Neural cell (in vitro differentiated cells): ENCODE results near the gene CWF19L2.

ENCODE experiments used
- EP300 ChIP-seq: fragments of 450-650 bp; conservative IDR thresholded peaks from 2 replicates; pipeline ENCODE4 v1.6.1; 2014; ENCODE audit warnings: antibody characterized with exemption, mild to moderate bottlenecking, moderate library complexity; ENCODE audit not compliant: poor library complexity, severe bottlenecking
- EZH2 ChIP-seq: fragments of 200-600, 300-800 bp; shearing (Covaris generic), sonication (generic); IDR thresholded peaks from 2 replicates; pipeline ENCODE4 v1.6.1; 2014; ENCODE audit warnings: antibody characterized with exemption, low read length, borderline replicate concordance, mild to moderate bottlenecking; ENCODE audit not compliant: insufficient read depth, poor library complexity, severe bottlenecking
- MXI1 ChIP-seq: fragments of 450-650 bp; conservative IDR thresholded peaks from 2 replicates; pipeline ENCODE4 v1.6.1; 2014; ENCODE audit warnings: antibody characterized with exemption, mild to moderate bottlenecking; ENCODE audit not compliant: poor library complexity, severe bottlenecking
- POLR2AphosphoS5 ChIP-seq: IDR thresholded peaks from 2 replicates; pipeline ENCODE4 v1.6.1; 2012
- SMC3 ChIP-seq: fragments of 450-650 bp; conservative IDR thresholded peaks from 2 replicates; pipeline ENCODE4 v1.6.1; 2014; ENCODE audit warnings: antibody characterized with exemption, mild to moderate bottlenecking, moderate library complexity; ENCODE audit not compliant: poor library complexity
- TAF1 ChIP-seq: IDR thresholded peaks from 2 replicates; pipeline ENCODE4 v1.6.1; 2012; ENCODE audit warnings: low read depth
- TF ChIP-seq, protein P1 (sequence below): fragments of 450-650 bp; IDR thresholded peaks from 2 replicates; pipeline ENCODE4 v1.5.1; 2014; ENCODE audit warnings: antibody characterized with exemption, mild to moderate bottlenecking, moderate library complexity; ENCODE audit not compliant: poor library complexity, severe bottlenecking
- TF ChIP-seq, protein P2 (sequence below): IDR thresholded peaks from 2 replicates; pipeline ENCODE4 v1.6.1; 2012; ENCODE audit warnings: borderline replicate concordance

DNA sequence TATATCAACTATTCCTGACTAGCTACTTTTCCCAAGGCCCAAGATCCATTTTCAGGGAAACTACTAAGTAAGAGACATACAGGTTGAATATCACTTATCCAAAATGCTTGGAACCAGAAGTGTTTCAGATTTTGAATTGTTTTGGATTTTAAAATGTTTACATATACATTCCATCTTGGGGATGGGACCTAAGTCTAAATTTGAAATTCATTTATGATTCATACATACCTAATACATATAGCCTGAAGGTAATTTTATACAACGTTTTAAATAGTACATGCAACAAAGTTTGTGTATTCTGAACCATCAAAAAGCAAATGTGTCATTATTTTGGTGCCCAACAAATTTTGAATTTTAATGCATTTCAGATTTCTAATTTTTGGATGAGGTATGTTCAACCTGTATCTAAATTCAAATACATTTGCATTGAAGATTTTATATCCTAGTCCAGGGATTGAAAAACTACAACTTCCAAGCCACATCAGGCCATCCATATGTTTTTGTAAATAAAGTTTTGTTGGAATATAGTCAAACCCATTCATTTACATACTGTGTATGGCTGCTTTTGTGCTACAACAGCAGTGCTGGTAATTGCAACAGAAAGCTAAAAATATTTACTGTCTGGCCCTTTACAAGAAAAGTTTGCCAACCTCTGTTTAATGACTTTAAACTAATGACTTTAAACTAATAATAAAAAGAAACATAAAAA lies 73.3 kb downstream of the CWF19L2 start:
- TF ChIP-seq, protein P1, sequence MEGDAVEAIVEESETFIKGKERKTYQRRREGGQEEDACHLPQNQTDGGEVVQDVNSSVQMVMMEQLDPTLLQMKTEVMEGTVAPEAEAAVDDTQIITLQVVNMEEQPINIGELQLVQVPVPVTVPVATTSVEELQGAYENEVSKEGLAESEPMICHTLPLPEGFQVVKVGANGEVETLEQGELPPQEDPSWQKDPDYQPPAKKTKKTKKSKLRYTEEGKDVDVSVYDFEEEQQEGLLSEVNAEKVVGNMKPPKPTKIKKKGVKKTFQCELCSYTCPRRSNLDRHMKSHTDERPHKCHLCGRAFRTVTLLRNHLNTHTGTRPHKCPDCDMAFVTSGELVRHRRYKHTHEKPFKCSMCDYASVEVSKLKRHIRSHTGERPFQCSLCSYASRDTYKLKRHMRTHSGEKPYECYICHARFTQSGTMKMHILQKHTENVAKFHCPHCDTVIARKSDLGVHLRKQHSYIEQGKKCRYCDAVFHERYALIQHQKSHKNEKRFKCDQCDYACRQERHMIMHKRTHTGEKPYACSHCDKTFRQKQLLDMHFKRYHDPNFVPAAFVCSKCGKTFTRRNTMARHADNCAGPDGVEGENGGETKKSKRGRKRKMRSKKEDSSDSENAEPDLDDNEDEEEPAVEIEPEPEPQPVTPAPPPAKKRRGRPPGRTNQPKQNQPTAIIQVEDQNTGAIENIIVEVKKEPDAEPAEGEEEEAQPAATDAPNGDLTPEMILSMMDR: no peak
- TF ChIP-seq EP300 (no peak), POLR2AphosphoS5 (no peak), TAF1 (no peak), EZH2 (no peak), MXI1 (no peak), SMC3 (no peak)
- TF ChIP-seq, protein P2, sequence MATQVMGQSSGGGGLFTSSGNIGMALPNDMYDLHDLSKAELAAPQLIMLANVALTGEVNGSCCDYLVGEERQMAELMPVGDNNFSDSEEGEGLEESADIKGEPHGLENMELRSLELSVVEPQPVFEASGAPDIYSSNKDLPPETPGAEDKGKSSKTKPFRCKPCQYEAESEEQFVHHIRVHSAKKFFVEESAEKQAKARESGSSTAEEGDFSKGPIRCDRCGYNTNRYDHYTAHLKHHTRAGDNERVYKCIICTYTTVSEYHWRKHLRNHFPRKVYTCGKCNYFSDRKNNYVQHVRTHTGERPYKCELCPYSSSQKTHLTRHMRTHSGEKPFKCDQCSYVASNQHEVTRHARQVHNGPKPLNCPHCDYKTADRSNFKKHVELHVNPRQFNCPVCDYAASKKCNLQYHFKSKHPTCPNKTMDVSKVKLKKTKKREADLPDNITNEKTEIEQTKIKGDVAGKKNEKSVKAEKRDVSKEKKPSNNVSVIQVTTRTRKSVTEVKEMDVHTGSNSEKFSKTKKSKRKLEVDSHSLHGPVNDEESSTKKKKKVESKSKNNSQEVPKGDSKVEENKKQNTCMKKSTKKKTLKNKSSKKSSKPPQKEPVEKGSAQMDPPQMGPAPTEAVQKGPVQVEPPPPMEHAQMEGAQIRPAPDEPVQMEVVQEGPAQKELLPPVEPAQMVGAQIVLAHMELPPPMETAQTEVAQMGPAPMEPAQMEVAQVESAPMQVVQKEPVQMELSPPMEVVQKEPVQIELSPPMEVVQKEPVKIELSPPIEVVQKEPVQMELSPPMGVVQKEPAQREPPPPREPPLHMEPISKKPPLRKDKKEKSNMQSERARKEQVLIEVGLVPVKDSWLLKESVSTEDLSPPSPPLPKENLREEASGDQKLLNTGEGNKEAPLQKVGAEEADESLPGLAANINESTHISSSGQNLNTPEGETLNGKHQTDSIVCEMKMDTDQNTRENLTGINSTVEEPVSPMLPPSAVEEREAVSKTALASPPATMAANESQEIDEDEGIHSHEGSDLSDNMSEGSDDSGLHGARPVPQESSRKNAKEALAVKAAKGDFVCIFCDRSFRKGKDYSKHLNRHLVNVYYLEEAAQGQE: no peak
